ENCODE results near the gene CMTM7. TPM values are rescaled to one million over a fixed set of nuclear protein-coding genes. Genes with fewer than 3 reads are reported as not detected.

The CMTM7 gene
- total RNA-seq, 1 experiment from 2014 or later: 131 TPM

DNA sequence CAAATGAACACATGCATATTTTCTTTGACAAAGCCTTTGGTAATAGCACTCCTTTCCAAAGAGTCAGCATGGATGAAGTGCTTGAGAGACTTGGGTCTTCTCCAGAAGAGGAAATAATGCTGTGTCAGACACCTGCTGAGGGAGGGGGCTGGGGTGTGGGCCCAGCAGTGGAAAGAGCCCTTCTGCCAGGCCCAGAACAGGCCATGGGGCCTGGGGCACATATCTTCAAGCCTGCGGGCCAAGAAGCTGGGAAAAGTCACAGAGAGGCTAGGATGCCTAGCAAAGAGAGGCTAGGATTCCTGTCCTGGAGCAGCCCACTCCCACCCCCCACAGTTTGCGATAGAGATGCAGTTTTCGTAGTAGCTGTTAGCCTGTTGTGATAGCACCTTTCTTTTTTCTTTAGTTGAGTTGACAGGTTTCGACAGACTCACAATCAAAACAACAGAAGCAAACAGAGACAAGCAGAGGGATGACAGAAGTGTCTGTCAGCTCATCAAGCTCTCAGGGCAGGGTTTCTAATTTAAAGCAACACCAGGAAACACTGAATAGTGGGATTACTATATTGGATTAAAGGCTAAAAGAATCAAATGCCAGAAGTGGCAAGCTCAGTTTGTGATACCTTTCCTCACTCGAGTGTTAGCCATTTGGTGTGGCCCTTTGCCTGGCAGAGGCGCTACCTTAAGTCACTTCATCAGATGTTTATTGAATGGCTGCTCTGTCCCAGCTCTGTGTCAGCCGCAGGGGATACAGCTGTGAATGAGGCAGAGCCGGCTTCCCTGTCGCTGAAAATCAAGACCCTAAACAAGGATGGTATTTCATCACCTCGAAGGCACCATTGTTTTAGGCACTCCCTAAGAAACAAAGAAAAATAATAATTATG, 19.0 kb downstream of the CMTM7 start:
- Mint-ChIP-seq H3K4me1 (ENCODE audit: low read depth, unreplicated experiment) (peaks cover 75% of the 10 kb centered on the region), H3K9me3 (ENCODE audit: low read depth, unreplicated experiment) (no peaks in the 10 kb centered on the region), H3K27me3 (ENCODE audit: unreplicated experiment) (no peaks in the 10 kb centered on the region), H3K36me3 (ENCODE audit: insufficient read depth, unreplicated experiment) (peaks cover 57% of the 10 kb centered on the region), H3K27ac (ENCODE audit: unreplicated experiment) (peak overlapping the region; percentile 69), H3K4me3 (ENCODE audit: low read depth, unreplicated experiment) (no peak overlapping the region)
- TF ChIP-seq, protein P1, sequence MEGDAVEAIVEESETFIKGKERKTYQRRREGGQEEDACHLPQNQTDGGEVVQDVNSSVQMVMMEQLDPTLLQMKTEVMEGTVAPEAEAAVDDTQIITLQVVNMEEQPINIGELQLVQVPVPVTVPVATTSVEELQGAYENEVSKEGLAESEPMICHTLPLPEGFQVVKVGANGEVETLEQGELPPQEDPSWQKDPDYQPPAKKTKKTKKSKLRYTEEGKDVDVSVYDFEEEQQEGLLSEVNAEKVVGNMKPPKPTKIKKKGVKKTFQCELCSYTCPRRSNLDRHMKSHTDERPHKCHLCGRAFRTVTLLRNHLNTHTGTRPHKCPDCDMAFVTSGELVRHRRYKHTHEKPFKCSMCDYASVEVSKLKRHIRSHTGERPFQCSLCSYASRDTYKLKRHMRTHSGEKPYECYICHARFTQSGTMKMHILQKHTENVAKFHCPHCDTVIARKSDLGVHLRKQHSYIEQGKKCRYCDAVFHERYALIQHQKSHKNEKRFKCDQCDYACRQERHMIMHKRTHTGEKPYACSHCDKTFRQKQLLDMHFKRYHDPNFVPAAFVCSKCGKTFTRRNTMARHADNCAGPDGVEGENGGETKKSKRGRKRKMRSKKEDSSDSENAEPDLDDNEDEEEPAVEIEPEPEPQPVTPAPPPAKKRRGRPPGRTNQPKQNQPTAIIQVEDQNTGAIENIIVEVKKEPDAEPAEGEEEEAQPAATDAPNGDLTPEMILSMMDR (IDR thresholded peaks at IDR 0.05; ENCODE audit: unreplicated experiment): no peak
- intact Hi-C loops (cut with micrococcal nuclease; ENCODE audit: unreplicated experiment): no loop called here
- CTCF ChIA-PET: interaction anchor here (0.8 to 1.3 kb wide), 3 partner anchors 11 to 59 kb away, joined by 3 to 5 read pairs (median 3); no protein-coding TSS in a partner anchor
- DNase-seq: no peak
- no TSS peak for BruUV-seq (replicated peaks)

- intact Hi-C loops (cut with micrococcal nuclease; ENCODE audit: unreplicated experiment): no loop called here
- peak overlapping the region; percentile 78 for H3K27ac Mint-ChIP-seq (ENCODE audit: unreplicated experiment)
- peak overlapping the region; percentile 5 for H3K4me3 Mint-ChIP-seq (ENCODE audit: low read depth, unreplicated experiment)
- peaks cover 71% of the 10 kb centered on the region for H3K4me1 Mint-ChIP-seq (ENCODE audit: low read depth, unreplicated experiment)
- H3K27me3 Mint-ChIP-seq (ENCODE audit: unreplicated experiment): no peaks in the 10 kb centered on the region
- TF ChIP-seq, protein P1 (IDR thresholded peaks at IDR 0.05; ENCODE audit: unreplicated experiment): no peak
- CTCF ChIA-PET: interaction anchor here (1.3 kb wide), 1 partner anchor 11 kb away, joined by 5 read pairs; no protein-coding TSS in a partner anchor
- H3K9me3 Mint-ChIP-seq (ENCODE audit: low read depth, unreplicated experiment): no peaks in the 10 kb centered on the region
- H3K36me3 Mint-ChIP-seq (ENCODE audit: insufficient read depth, unreplicated experiment): peaks cover 55% of the 10 kb centered on the region
- DNase-seq: no peak
- no TSS peak for BruUV-seq (replicated peaks)
These were observed 19.8 kb downstream of the CMTM7 start for GRCh38 chr3:32411442-32411841.

GRCh38 chr3:32412887-32413286, 21.2 kb downstream of the CMTM7 start:
- BruUV-seq (replicated peaks): no TSS peak
- Mint-ChIP-seq H3K36me3 (ENCODE audit: insufficient read depth, unreplicated experiment) (peaks cover 47% of the 10 kb centered on the region), H3K9me3 (ENCODE audit: low read depth, unreplicated experiment) (no peaks in the 10 kb centered on the region), H3K4me3 (ENCODE audit: low read depth, unreplicated experiment) (no peak overlapping the region), H3K4me1 (ENCODE audit: low read depth, unreplicated experiment) (peaks cover 66% of the 10 kb centered on the region), H3K27me3 (ENCODE audit: unreplicated experiment) (no peaks in the 10 kb centered on the region), H3K27ac (ENCODE audit: unreplicated experiment) (no peak overlapping the region)
- intact Hi-C loops (cut with micrococcal nuclease; ENCODE audit: unreplicated experiment): no loop called here
- CTCF ChIA-PET: no interaction called here
- TF ChIP-seq, protein P1 (IDR thresholded peaks at IDR 0.05; ENCODE audit: unreplicated experiment): no peak
- DNase-seq: no peak

DNA sequence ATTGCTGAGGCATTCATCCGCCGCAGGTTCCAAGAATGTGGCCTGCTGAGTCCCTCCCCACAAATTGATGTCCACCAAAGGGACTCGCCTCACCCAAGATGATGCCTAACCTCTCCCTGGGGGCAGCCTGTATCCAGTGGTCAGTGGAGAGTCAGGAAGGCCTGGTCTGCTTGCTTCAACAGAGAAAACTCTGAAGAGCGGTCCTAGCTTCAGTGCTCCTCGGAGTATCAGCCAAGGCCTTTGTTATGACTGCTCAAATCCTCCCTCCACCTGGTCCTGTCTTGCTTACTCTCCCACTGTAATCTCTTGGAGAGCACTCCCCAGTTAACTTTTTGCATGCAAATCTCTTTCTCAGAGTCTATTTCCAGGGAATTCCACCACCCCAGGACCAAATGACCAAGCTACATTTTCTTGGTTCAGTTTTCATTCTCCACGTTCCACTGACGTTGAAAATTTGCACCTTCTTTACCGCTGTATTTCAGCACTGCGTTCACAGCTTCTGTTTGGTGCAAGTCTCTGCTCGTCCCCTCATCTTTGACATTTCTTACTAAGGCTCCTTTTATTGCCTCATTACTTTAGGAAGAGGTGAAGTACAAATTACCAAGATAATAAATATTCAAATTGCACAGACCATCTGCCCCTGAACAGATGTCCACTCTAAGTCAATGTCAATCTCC, 22.3 kb downstream of the CMTM7 start:
- H3K27ac Mint-ChIP-seq (ENCODE audit: unreplicated experiment): peak overlapping the region; percentile 82
- no peak for DNase-seq
- H3K9me3 Mint-ChIP-seq (ENCODE audit: low read depth, unreplicated experiment): no peaks in the 10 kb centered on the region
- no TSS peak for BruUV-seq (replicated peaks)
- intact Hi-C loops (cut with micrococcal nuclease; ENCODE audit: unreplicated experiment): no loop called here
- H3K27me3 Mint-ChIP-seq (ENCODE audit: unreplicated experiment): no peaks in the 10 kb centered on the region
- H3K36me3 Mint-ChIP-seq (ENCODE audit: insufficient read depth, unreplicated experiment): peaks cover 47% of the 10 kb centered on the region
- CTCF ChIA-PET: interaction anchor here (0.8 to 1.5 kb wide), 3 partner anchors 22 to 56 kb away, joined by 3 to 4 read pairs (median 3); partner anchors contain the start of gene CMTM7
- TF ChIP-seq, protein P1 (IDR thresholded peaks at IDR 0.05; ENCODE audit: unreplicated experiment): no peak
- H3K4me1 Mint-ChIP-seq (ENCODE audit: low read depth, unreplicated experiment): peaks cover 68% of the 10 kb centered on the region
- no peak overlapping the region for H3K4me3 Mint-ChIP-seq (ENCODE audit: low read depth, unreplicated experiment)
